ENCODE measurements around the gene GPR176.

The GPR176 gene, protein sequence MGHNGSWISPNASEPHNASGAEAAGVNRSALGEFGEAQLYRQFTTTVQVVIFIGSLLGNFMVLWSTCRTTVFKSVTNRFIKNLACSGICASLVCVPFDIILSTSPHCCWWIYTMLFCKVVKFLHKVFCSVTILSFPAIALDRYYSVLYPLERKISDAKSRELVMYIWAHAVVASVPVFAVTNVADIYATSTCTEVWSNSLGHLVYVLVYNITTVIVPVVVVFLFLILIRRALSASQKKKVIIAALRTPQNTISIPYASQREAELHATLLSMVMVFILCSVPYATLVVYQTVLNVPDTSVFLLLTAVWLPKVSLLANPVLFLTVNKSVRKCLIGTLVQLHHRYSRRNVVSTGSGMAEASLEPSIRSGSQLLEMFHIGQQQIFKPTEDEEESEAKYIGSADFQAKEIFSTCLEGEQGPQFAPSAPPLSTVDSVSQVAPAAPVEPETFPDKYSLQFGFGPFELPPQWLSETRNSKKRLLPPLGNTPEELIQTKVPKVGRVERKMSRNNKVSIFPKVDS

DNA sequence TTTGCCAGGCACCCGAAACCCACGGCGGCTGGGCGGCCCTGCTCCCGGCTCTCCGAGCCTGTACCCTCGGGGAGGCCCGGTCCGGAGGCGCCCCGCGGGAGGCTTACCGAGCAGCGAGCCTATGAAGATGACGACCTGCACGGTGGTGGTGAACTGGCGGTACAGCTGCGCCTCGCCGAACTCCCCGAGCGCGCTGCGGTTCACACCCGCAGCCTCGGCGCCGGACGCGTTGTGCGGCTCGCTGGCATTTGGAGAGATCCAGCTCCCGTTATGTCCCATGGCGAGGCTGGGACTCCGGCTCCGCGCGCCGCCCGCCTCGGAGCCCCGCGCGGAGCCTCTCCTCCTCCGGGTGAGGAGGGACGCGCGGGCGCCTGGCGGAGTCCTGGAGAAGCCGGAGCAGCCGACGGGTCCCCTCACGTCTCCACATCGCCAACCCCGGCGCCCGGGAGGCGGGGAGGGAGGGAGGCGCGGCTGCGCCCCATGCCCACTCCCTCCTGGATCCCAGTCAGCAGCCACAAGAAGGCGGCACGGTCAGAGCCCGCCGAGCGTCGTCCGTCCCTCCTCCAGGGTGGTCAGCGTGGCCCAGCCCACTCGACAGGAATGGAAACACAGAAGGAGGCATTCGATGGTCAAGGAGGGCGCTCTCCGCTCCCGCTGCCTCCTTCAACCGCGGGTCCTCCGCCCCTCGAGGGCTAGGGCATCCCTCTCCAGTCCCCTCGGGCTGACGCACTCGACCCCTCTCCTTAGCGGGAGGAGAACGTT lies at the start of gene GPR176:
GPR176 (minus strand) TSS at position 519 of the 762 bp plus-strand sequence; CDS start at position 279, 240 bp downstream.
- in situ Hi-C loops (cut with HindIII; ENCODE audit: low sequenced_read_pairs) = no loop called here
- DNase-seq (ENCODE audit: low read depth, low spot score) = peak; percentile 88
- TF ChIP-seq, protein P1, sequence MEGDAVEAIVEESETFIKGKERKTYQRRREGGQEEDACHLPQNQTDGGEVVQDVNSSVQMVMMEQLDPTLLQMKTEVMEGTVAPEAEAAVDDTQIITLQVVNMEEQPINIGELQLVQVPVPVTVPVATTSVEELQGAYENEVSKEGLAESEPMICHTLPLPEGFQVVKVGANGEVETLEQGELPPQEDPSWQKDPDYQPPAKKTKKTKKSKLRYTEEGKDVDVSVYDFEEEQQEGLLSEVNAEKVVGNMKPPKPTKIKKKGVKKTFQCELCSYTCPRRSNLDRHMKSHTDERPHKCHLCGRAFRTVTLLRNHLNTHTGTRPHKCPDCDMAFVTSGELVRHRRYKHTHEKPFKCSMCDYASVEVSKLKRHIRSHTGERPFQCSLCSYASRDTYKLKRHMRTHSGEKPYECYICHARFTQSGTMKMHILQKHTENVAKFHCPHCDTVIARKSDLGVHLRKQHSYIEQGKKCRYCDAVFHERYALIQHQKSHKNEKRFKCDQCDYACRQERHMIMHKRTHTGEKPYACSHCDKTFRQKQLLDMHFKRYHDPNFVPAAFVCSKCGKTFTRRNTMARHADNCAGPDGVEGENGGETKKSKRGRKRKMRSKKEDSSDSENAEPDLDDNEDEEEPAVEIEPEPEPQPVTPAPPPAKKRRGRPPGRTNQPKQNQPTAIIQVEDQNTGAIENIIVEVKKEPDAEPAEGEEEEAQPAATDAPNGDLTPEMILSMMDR (IDR thresholded peaks at IDR 0.05; ENCODE audit: low read depth, low read length) = peak; percentile 14
- peak within 1 kb of the TSS; percentile 64 for H3K4me3 ChIP-seq (ENCODE audit: low read depth, low read length)

DNA sequence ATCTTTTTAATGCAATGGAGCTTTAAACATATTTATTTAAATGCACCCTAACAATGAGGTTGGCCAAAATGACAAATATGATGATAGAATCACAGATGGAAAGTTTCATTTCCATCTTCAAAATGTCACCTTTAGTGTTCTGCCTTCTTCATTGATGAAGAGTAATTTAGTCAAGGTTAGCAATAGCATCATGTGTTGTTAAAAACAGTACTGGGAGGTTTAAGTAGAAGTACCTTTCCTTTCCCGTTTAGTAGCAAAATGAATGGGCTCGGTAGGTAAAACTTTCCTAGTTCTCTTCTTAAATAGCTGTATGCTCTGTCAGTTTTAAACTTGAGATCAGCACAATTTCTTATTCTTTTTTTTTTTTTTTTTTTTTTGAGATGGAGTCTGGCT lies 48.9 kb upstream of the GPR176 start:
- in situ Hi-C loops (cut with HindIII; ENCODE audit: low sequenced_read_pairs) = no loop called here
- DNase-seq (ENCODE audit: low read depth, low spot score) = no peak
- TF ChIP-seq, protein P1 (IDR thresholded peaks at IDR 0.05; ENCODE audit: low read depth, low read length) = no peak
- no peak overlapping the region for H3K4me3 ChIP-seq (ENCODE audit: low read depth, low read length)

DNA sequence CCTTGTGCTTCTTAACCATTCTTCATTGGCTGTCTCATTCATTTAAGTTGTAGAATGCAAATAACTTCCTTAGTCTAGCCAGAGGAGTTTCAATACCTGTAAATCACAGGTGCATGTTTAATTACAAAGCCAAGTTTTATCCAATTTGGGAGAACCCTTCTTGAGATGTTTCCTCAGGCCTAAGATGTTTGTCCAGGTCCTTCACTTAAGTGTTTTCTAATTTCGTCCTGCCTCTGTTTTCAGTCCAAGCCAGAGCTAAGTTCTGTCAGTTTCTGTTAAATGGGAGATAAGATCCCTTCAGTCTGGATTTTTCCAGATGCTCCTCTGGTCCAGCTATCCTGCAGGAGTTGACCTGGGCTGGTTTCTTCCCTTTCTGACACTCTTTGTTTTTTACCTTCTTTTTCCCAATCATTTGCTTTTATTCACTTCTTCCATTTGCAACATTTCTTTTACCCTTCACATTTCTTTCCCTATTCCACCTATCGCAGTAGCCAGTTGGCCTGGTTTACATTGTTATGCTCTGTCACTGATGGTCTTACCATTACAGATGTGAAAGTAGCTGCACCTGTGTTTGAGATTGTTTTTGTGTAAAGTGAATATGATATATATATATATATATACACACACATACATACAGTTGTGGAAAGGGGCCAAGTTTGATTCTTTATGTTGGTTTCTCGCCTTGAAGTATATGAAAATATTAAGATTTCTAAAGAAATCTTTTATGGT lies 48.4 kb upstream of the GPR176 start:
- TF ChIP-seq, protein P1 (IDR thresholded peaks at IDR 0.05; ENCODE audit: low read depth, low read length) = no peak
- no peak overlapping the region for H3K4me3 ChIP-seq (ENCODE audit: low read depth, low read length)
- DNase-seq (ENCODE audit: low read depth, low spot score) = no peak
- in situ Hi-C loops (cut with HindIII; ENCODE audit: low sequenced_read_pairs) = no loop called here

DNA sequence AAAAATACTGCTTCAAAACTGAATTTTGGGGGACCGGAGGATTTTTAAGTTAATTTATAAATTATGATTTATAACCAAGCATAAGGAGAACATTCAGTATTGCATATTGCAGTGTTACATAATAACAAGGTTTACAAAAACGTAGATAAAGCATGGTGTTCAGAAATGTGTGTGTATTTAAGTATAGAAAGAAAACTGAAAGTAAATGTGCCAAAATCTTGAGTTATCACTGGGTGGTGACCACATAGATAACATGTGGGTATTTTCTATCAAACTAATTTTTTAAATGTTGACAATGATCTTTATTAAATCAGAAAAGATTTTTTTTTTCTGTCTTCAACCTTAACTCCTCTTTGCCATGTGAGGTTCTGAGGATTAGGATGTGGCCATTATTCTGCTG lies 46.5 kb upstream of the GPR176 start:
- H3K4me3 ChIP-seq (ENCODE audit: low read depth, low read length) = no peak overlapping the region
- TF ChIP-seq, protein P1 (IDR thresholded peaks at IDR 0.05; ENCODE audit: low read depth, low read length) = no peak
- in situ Hi-C loops (cut with HindIII; ENCODE audit: low sequenced_read_pairs) = no loop called here
- no peak for DNase-seq (ENCODE audit: low read depth, low spot score)

DNA sequence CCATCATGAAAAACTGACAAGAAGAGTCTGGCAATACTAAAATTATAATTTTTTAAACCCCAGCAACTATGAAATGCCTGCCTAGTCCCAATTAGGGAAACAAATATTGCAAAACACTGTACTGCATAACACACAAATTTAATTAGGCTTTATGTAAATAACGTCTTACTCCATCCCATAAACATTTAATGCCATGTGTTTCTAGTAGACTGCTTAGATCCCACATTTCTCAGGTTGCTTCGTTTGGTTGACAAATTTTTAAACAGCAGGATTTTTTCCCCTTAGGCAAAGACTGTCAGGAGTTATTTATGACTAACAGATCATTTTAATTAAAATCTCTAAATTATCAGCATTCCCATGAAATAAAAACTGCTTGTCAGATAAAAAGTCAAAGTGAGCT lies 43.7 kb upstream of the GPR176 start:
- TF ChIP-seq, protein P1 (IDR thresholded peaks at IDR 0.05; ENCODE audit: low read depth, low read length) = no peak
- in situ Hi-C loops (cut with HindIII; ENCODE audit: low sequenced_read_pairs) = no loop called here
- DNase-seq (ENCODE audit: low read depth, low spot score) = no peak
- no peak overlapping the region for H3K4me3 ChIP-seq (ENCODE audit: low read depth, low read length)

DNA sequence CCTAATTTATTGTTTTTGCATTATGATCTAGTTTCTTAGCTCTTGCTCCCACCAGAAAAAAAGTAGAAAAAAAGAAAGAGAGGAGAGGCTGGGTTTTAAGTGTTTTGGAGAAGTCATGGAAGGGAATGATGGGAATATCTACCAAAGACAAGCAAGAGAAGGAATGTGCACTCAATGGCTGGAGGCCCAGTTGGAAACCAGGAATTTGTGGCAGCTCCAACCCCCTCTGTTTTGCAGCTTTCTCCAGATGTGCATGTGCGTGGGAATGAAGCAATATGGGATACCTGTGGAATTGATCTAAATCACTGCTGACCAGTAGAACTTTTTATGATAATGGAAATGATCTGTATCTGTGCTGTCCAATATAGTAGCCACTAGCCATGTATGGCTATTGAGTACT lies 41.0 kb upstream of the GPR176 start:
- no peak for DNase-seq (ENCODE audit: low read depth, low spot score)
- TF ChIP-seq, protein P1 (IDR thresholded peaks at IDR 0.05; ENCODE audit: low read depth, low read length) = no peak
- in situ Hi-C loops (cut with HindIII; ENCODE audit: low sequenced_read_pairs) = no loop called here
- no peak overlapping the region for H3K4me3 ChIP-seq (ENCODE audit: low read depth, low read length)

Measured in astrocyte of the spinal cord (primary cell).